ENCODE results near the gene SLC6A12. TPM values are rescaled to one million over a fixed set of nuclear protein-coding genes. Genes with fewer than 3 reads are reported as not detected.

Gene SLC6A12
- total RNA-seq, 4 donors from 2014 or later, result 0.17 to 0.78 (median 0.34) TPM; not detected in 1

DNA sequence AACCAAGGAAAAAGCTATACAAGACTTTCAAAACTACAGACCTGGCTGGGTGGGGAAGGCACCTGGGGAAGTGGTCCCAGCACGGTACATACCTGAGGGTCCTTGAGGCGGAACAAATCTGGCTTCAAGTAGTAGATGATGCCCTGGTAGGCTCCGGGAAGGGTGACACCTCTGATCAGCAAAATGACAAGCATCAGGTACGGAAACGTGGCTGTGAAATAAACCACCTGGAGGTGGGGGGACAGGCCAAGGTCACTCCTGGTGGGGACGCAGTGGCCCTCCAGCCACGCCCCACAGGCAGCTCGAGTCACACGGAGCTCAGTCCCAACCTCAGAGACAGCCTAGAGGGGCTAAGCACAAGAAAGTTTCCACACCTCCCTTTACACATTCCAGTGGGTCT is 15.3 kb downstream of the SLC6A12 start:
- Histone ChIP-seq H3K27ac (replicated peaks in 1 of 4) (no peak overlapping the region), H3K36me3 (no peaks in the 10 kb centered on the region), H3K27me3 (peaks cover 0 to 88% (median 11%) of the 10 kb centered on the region in 4 donors), H3K4me3 (no peak overlapping the region), H3K4me1 (peaks cover under 1 to 10% (median 6%) of the 10 kb centered on the region in 4 donors), H3K9me3 (no peaks in the 10 kb centered on the region)
- TF ChIP-seq POLR2A (IDR thresholded peaks at IDR 0.05; ENCODE audit: low read depth) (no peak), EP300 (IDR thresholded peaks at IDR 0.05) (no peak), POLR2AphosphoS5 (IDR thresholded peaks at IDR 0.05) (no peak)
- TF ChIP-seq, protein P1, sequence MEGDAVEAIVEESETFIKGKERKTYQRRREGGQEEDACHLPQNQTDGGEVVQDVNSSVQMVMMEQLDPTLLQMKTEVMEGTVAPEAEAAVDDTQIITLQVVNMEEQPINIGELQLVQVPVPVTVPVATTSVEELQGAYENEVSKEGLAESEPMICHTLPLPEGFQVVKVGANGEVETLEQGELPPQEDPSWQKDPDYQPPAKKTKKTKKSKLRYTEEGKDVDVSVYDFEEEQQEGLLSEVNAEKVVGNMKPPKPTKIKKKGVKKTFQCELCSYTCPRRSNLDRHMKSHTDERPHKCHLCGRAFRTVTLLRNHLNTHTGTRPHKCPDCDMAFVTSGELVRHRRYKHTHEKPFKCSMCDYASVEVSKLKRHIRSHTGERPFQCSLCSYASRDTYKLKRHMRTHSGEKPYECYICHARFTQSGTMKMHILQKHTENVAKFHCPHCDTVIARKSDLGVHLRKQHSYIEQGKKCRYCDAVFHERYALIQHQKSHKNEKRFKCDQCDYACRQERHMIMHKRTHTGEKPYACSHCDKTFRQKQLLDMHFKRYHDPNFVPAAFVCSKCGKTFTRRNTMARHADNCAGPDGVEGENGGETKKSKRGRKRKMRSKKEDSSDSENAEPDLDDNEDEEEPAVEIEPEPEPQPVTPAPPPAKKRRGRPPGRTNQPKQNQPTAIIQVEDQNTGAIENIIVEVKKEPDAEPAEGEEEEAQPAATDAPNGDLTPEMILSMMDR (IDR thresholded peaks at IDR 0.05), result no peak
- 60% methylated on average over 9 of the region's 9 CpGs for WGBS
- intact Hi-C loops (cut with DNase I), result no loop called here
- no peak for DNase-seq (ENCODE audit: extremely low spot score)

DNA sequence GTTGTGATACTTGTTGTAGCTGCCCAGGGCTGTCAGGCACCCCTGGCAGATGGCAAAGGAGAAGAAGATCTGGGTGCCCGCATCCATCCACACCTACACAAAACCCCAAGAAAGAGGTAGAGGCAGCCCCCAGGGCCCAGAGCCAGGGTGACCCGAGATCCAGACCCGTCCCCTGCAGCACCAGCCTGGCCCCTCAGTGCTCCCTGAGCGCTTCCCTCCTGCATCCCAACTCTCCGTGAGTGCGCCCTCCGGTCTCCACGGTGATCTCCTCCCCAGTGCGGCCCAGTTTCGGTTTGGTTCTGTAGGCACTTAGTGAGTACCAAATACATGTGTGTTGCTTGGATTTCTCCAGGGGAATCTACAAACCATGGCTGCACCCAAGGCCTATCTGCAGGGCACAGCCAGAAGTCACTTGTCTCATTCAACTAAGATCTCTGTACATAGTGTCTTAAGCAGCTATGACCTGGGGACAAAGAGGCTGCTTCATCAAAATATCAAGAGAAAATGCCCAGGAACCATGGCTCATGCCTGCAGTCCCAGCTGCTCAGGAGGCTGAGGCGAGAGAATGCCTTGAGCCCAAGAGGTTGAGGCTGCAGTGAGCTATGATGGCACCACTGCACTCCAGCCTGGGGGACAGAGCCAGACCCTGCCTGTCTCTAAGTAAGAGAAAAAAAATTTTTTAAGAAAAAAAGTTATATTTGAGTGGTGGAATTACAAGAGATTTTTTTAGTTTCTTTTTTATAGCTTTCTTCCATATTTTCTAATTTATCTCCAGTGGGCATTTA is 15.9 kb downstream of the SLC6A12 start:
- no peaks in the 10 kb centered on the region for H3K9me3 ChIP-seq
- no peak for DNase-seq (ENCODE audit: extremely low spot score)
- peaks cover 0 to 87% (median 5%) of the 10 kb centered on the region in 4 donors for H3K27me3 ChIP-seq
- H3K27ac ChIP-seq (replicated peaks in 1 of 4), result no peak overlapping the region
- no peak overlapping the region for H3K4me3 ChIP-seq
- intact Hi-C loops (cut with DNase I), result no loop called here
- WGBS, result 94% methylated on average over 10 of the region's 11 CpGs
- TF ChIP-seq EP300 (IDR thresholded peaks at IDR 0.05) (no peak), POLR2AphosphoS5 (IDR thresholded peaks at IDR 0.05) (no peak)
- TF ChIP-seq, protein P1 (IDR thresholded peaks at IDR 0.05), result no peak
- H3K36me3 ChIP-seq, result no peaks in the 10 kb centered on the region
- peaks cover 0 to 5% (median under 1%) of the 10 kb centered on the region in 4 donors for H3K4me1 ChIP-seq

DNA sequence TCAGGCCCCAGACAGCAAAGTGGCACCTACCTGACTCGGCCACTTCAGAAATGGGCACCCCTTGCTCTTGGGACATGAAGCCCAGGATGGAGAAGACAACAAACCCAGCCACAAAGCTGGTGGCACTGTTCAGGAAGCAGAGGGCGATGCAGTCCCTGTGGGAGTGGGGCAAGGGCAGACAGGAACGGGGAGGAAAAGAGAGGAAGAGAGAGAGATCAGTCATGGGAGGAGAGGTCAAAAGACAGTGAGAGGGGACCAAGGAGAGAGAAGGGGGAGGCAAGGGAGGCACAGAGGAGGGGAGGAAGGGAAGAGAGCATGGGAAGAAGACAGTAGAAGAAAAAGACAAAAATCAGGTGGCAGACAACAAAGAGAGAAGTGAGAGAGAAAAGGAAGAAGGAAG is 16.6 kb downstream of the SLC6A12 start:
- Histone ChIP-seq H3K36me3 (no peaks in the 10 kb centered on the region), H3K27me3 (peaks cover 0 to 87% (median 4%) of the 10 kb centered on the region in 4 donors), H3K9me3 (no peaks in the 10 kb centered on the region), H3K4me1 (peaks cover 0 to 5% (median 0%) of the 10 kb centered on the region in 4 donors), H3K27ac (replicated peaks in 1 of 4) (no peak overlapping the region), H3K4me3 (no peak overlapping the region)
- 86% methylated on average over 3 of the region's 3 CpGs for WGBS
- intact Hi-C loops (cut with DNase I), result no loop called here
- TF ChIP-seq POLR2AphosphoS5 (IDR thresholded peaks at IDR 0.05), result no peak
- no peak for DNase-seq (ENCODE audit: extremely low spot score)

DNA sequence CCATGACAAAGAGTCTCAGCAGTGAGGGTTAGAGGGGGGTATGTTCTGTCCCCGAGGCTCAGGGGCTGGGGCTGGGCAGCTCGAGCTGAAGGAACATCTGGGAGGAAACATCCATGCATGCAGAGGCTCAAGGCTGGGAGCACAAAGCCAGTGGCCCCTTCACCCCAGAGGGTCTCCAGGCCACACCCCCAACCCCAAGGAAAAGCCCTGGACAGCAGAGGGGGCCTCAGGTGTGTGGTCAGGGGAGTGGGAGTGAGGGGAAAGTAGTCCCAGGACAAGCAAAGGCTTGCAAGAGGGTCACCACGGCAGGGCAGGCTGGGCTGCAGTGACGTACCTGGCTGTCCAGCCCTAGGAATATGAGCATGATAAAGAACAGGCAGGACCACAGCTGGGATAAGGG is 17.5 kb downstream of the SLC6A12 start:
- no peaks in the 10 kb centered on the region for H3K36me3 ChIP-seq
- H3K9me3 ChIP-seq, result no peaks in the 10 kb centered on the region
- no peak overlapping the region for H3K4me3 ChIP-seq
- no peak overlapping the region for H3K27ac ChIP-seq (replicated peaks in 1 of 4)
- DNase-seq (ENCODE audit: extremely low spot score), result no peak
- TF ChIP-seq, protein P1 (IDR thresholded peaks at IDR 0.05), result no peak
- TF ChIP-seq POLR2A (IDR thresholded peaks at IDR 0.05; ENCODE audit: low read depth) (no peak), POLR2AphosphoS5 (IDR thresholded peaks at IDR 0.05) (no peak)
- peaks cover 0 to 5% (median 0%) of the 10 kb centered on the region in 4 donors for H3K4me1 ChIP-seq
- H3K27me3 ChIP-seq, result peaks cover 0 to 86% (median 4%) of the 10 kb centered on the region in 4 donors
- 70% methylated on average over 4 of the region's 4 CpGs for WGBS
- intact Hi-C loops (cut with DNase I), result no loop called here

DNA sequence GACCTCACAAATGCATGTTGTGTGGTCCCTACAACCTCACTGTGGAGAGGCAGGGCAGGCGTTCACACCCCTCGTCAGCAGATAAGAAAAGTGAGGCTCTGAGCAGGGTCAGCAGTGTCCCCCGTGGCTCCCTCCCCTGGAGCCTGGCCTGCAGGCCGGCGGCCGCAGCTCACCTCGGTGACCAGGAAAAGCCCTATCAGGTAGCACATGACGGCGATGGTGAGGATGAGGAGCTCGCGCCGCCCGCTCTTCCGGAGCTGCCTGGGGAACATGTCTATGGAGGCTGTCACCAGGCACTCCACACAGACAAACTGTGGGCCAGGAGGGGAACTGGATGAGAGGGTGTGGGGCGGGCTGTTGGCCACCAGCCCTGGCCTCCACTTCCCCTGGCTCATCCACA is 18.0 kb downstream of the SLC6A12 start:
- Histone ChIP-seq H3K9me3 (no peaks in the 10 kb centered on the region), H3K27ac (replicated peaks in 1 of 4) (no peak overlapping the region), H3K4me3 (no peak overlapping the region), H3K4me1 (peaks cover 0 to 5% (median 0%) of the 10 kb centered on the region in 4 donors), H3K27me3 (peaks cover 0 to 82% (median 4%) of the 10 kb centered on the region in 4 donors), H3K36me3 (no peaks in the 10 kb centered on the region)
- intact Hi-C loops (cut with DNase I), result no loop called here
- WGBS, result 89% methylated on average over 15 of the region's 15 CpGs
- no peak for TF ChIP-seq POLR2A (IDR thresholded peaks at IDR 0.05; ENCODE audit: low read depth)
- TF ChIP-seq, protein P1 (IDR thresholded peaks at IDR 0.05), result no peak
- TF ChIP-seq POLR2AphosphoS5 (IDR thresholded peaks at IDR 0.05), result no peak
- no peak for TF ChIP-seq EP300 (IDR thresholded peaks at IDR 0.05)
- DNase-seq (ENCODE audit: extremely low spot score), result no peak

Measured in esophagus muscularis mucosa (tissue), 4 donors.